ENCODE measurements around the gene KTN1.
A peak's percentile ranks its signal among the peaks of the same experiment; 100 is the strongest.

Gene KTN1

GRCh38 chr14:55579724-55580469 is at the start of gene KTN1:
Gene KTN1 (plus strand): TSS chr14:55580207. CDS start chr14:55612049, 31,842 bp downstream.
- peak within 1 kb of the TSS; percentile 77 for H3K27ac ChIP-seq
- TF ChIP-seq CTCF (IDR thresholded peaks at IDR 0.05; ENCODE audit: low read depth, low read length, missing control alignments): no peak
- in situ Hi-C loops (cut with HindIII; ENCODE audit: low pct_ligation_motif_present, low sequenced_read_pairs): no loop called here
- H3K27me3 ChIP-seq (replicated peaks): no peaks in the 10 kb centered on the region
- peak; percentile 48 for DNase-seq
- peak within 1 kb of the TSS; percentile 80 for H3K4me3 ChIP-seq (ENCODE audit: low read depth, low read length)
- H3K36me3 ChIP-seq (replicated peaks): no peaks in the 10 kb centered on the region

- in situ Hi-C loops (cut with HindIII; ENCODE audit: low pct_ligation_motif_present, low sequenced_read_pairs): no loop called here
- DNase-seq: no peak
- Histone ChIP-seq H3K36me3 (replicated peaks) (no peaks in the 10 kb centered on the region), H3K27me3 (replicated peaks) (no peaks in the 10 kb centered on the region), H3K27ac (no peak overlapping the region), H3K4me3 (ENCODE audit: low read depth, low read length) (no peak overlapping the region)
- TF ChIP-seq CTCF (IDR thresholded peaks at IDR 0.05; ENCODE audit: low read depth, low read length, missing control alignments): no peak
Measured at GRCh38 chr14:55530464-55530863, 49.5 kb upstream of the KTN1 start.

GRCh38 chr14:55532645-55533344 is 47.2 kb upstream of the KTN1 start:
- in situ Hi-C loops (cut with HindIII; ENCODE audit: low pct_ligation_motif_present, low sequenced_read_pairs): no loop called here
- Histone ChIP-seq H3K4me3 (ENCODE audit: low read depth, low read length) (no peak overlapping the region), H3K27ac (no peak overlapping the region), H3K27me3 (replicated peaks) (no peaks in the 10 kb centered on the region), H3K36me3 (replicated peaks) (no peaks in the 10 kb centered on the region)
- TF ChIP-seq CTCF (IDR thresholded peaks at IDR 0.05; ENCODE audit: low read depth, low read length, missing control alignments): peak; percentile 46
- DNase-seq: no peak

- no peaks in the 10 kb centered on the region for H3K36me3 ChIP-seq (replicated peaks)
- in situ Hi-C loops (cut with HindIII; ENCODE audit: low pct_ligation_motif_present, low sequenced_read_pairs): no loop called here
Measured at GRCh38 chr14:55533960-55534359, 46.0 kb upstream of the KTN1 start.

GRCh38 chr14:55535516-55536203 is 44.3 kb upstream of the KTN1 start:
- no peak overlapping the region for H3K4me3 ChIP-seq (ENCODE audit: low read depth, low read length)
- in situ Hi-C loops (cut with HindIII; ENCODE audit: low pct_ligation_motif_present, low sequenced_read_pairs): no loop called here
- TF ChIP-seq CTCF (IDR thresholded peaks at IDR 0.05; ENCODE audit: low read depth, low read length, missing control alignments): no peak
- no peak overlapping the region for H3K27ac ChIP-seq
- no peaks in the 10 kb centered on the region for H3K36me3 ChIP-seq (replicated peaks)
- DNase-seq: no peak
- no peaks in the 10 kb centered on the region for H3K27me3 ChIP-seq (replicated peaks)

More at GRCh38 chr14:55533960-55534359, 46.0 kb upstream of the KTN1 start:
- H3K27me3 ChIP-seq (replicated peaks): no peaks in the 10 kb centered on the region
- no peak for DNase-seq
- no peak overlapping the region for H3K4me3 ChIP-seq (ENCODE audit: low read depth, low read length)
- TF ChIP-seq CTCF (IDR thresholded peaks at IDR 0.05; ENCODE audit: low read depth, low read length, missing control alignments): no peak
- no peak overlapping the region for H3K27ac ChIP-seq

Measured in brain microvascular endothelial cell (primary cell).